GM13977 (cell line): Measurements from ENCODE around the gene MICU1.
A peak's percentile ranks its signal among the peaks of the same experiment; 100 is the strongest.

Source experiments
- DNase-seq: peaks from one replicate; pipeline ENCODE4 v3.0.0; 2012; ENCODE audit warnings: low spot score
- in situ Hi-C: fragments of 300-500 bp; cut with MboI; formaldehyde crosslinking; loops from one replicate; pipeline ENCODE4 v1.12.0; 2022; ENCODE audit warnings: low sequenced_read_pairs, low pct_unique_long_range_greater_than_20kb, mixed read lengths, inconsistent platforms; ENCODE audit not compliant: unreplicated experiment
- TF ChIP-seq, protein P1 (sequence below): IDR thresholded peaks from 2 replicates; pipeline ENCODE4 v1.5.1; 2012; ENCODE audit warnings: mild to moderate bottlenecking, control low read depth; ENCODE audit not compliant: insufficient read depth; ENCODE audit errors: extremely low read depth, missing control alignments

MICU1 gene

DNA sequence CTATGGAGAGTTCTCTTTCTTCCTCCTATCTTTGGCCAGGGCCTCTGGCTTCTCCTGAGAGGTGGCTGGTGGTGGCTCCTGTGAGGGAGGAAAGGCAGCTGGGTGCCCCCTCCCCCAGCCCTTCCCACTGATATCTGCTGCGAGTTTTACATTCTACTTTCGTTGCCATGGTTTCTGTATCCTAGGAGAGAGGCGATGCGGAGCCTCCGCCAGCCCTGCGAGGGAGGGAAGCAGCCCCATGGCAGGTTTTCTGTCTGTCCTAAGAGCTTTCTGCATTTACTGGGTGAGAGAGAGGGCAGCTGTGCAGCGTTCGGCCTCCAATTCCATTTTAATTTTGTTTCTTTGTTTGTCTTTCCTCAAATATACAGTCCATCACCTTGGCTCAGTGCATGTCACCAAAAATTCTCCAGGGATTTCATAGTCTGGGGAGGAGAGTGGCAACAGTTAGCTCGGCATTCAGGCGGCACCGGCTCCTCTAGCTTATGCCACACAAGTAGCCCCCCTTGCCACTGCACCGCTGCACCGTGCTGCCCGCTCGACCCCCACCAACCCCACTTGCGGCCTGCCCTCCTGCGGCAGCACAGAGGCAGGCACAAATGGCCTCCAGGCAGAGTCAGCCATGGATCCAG lies 291.6 kb downstream of the MICU1 start:
- in situ Hi-C loops: loop anchor here (10.0 to 25.0 kb wide), 3 partner anchors 80 to 397 kb away; no protein-coding TSS in a partner anchor
- TF ChIP-seq, protein P1, sequence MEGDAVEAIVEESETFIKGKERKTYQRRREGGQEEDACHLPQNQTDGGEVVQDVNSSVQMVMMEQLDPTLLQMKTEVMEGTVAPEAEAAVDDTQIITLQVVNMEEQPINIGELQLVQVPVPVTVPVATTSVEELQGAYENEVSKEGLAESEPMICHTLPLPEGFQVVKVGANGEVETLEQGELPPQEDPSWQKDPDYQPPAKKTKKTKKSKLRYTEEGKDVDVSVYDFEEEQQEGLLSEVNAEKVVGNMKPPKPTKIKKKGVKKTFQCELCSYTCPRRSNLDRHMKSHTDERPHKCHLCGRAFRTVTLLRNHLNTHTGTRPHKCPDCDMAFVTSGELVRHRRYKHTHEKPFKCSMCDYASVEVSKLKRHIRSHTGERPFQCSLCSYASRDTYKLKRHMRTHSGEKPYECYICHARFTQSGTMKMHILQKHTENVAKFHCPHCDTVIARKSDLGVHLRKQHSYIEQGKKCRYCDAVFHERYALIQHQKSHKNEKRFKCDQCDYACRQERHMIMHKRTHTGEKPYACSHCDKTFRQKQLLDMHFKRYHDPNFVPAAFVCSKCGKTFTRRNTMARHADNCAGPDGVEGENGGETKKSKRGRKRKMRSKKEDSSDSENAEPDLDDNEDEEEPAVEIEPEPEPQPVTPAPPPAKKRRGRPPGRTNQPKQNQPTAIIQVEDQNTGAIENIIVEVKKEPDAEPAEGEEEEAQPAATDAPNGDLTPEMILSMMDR: no peak
- no peak for DNase-seq

DNA sequence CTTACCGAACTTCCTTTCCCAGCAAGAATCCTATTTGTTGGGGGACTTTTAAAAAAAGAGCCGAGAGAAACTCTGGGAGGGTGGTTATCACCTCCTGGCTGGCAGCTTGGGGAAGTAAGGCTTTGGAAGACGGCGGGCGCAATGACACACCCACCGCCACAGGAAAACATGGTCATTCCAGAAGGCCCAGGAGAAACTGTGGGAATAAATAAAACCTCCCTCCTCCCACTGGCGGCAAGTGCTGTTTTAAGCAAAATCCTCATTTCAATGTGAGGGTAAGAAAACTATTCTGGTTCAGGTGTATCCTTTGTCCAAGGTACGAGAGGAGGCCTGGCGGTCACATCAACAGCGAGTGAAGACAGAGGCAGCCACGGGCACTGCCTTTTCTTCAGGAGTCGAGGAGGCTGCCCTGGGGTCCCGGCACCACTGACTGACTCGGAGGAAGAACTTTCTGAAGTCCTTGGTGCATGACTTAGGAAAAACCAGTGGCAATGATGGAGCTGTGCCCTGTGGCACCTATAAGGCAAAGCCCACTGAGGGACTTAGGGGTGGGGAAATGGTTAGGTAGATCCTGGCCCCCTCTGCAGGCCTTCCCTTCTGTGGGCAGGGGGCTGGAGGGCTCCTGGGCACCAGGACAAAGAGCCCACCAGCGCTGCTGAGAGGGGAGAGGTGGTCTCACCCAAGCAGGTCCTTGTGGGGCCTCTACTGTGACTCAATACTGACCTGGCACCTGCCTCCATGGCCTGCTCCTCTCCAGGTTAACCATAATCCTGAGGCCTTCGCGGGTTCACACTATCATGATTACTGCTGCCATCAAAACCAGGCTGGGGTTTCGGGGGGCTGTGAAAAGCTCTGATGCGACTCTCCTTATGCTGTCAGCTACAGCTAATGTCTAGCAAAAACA lies 292.5 kb downstream of the MICU1 start:
- no peak for DNase-seq
- TF ChIP-seq, protein P1: no peak
- in situ Hi-C loops: loop anchor here (10.0 to 25.0 kb wide), 3 partner anchors 79 to 396 kb away; no protein-coding TSS in a partner anchor

DNA sequence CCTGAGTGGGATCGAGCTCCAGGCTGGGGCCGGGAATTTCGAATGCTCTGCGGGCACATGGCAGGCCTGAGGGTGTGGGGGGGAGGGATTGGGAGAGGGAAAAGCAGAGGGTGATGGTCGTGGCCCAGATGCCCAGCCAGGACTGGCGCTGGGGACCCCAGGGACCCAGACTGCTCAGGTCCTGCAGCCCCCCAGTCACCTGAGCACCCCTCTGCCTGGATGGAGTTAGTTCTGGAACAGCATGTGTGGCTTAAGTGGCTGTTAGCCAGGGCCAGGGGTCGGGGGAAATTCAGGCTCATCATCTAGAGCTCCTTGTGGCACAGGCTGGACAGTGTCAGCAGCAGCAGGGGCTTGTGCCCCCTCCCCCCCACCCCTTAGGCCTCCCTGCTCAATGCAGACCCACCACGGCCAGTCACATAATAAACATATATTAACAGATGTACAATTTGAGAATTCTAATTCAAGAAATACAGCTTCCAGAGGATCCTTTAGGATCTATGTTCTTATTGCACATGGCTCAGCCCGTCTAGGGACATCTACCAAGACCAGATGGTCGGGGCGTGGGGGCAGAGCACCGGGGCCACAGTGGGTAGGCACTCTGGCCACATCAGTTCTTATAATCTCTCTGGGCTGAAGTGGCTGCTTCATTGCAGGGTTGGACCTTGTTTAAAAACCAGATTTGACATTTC lies 293.3 kb downstream of the MICU1 start:
- in situ Hi-C loops: loop anchor here (10.0 to 25.0 kb wide), 3 partner anchors 78 to 395 kb away; no protein-coding TSS in a partner anchor
- no peak for DNase-seq
- TF ChIP-seq, protein P1: no peak

DNA sequence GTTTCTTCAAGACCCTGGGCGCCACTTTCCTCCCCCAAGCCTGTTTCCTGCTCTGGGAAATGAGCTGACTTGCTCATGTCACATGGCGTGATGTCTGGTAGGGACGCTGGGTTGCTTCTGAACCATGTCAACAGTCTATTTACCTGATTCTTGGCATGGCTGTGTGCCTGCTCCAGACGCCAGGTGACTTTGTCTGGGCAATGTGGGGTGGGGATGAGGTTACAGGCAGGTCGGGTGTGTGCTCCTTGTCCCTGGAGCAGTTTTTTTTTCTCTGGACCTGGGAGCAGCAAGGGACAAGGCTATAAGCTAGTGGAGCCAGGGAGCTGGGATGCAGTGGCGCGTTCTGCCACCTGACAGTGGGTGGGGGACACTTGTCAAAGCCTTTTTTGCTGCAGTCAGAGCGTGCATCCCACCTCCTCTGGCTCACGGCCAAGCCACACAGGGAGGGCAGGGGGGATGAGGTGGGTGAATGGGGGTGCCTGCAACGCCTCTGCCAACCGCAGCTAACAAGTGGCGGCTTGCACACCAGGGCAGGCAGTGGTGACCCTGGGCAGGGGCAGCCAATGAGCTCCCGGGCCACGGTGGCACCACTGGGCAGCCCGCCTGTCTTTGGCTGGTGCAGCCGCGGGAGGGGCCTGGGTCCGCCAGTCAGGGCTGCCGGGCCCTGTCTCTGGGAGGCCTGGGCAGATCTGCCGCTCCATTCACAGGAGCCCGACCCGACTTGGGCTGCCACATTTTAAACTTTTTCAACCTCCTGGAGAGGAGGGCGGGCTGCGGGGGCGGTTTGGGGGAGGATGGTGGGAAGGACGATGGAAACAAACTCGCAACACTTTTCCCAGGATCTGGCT lies 294.1 kb downstream of the MICU1 start:
- TF ChIP-seq, protein P1: no peak
- DNase-seq: peak; percentile 85
- in situ Hi-C loops: loop anchor here (10.0 to 25.0 kb wide), 3 partner anchors 77 to 394 kb away; no protein-coding TSS in a partner anchor

DNA sequence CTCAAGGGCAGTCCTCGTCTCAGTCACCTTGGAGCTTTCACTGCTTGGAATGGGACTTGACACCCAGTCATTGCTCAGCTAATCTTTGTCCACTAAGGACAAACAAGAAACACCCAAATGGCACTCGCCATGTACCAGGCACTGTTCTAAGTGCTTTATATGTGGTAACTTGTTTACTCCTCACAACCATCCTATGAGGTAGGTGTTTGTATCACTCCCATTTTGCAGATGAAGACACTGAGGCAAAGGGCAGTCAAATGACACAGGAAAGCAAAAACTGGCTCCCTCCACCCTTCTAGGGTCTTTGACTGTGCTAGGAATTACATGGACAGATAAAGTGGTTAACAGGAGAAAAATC lies 295.8 kb downstream of the MICU1 start:
- DNase-seq: no peak
- TF ChIP-seq, protein P1: no peak
- in situ Hi-C loops: loop anchor here (10.0 to 25.0 kb wide), 3 partner anchors 75 to 393 kb away; no protein-coding TSS in a partner anchor
